Measurements from ENCODE around the gene LYRM1.

The LYRM1 gene

DNA sequence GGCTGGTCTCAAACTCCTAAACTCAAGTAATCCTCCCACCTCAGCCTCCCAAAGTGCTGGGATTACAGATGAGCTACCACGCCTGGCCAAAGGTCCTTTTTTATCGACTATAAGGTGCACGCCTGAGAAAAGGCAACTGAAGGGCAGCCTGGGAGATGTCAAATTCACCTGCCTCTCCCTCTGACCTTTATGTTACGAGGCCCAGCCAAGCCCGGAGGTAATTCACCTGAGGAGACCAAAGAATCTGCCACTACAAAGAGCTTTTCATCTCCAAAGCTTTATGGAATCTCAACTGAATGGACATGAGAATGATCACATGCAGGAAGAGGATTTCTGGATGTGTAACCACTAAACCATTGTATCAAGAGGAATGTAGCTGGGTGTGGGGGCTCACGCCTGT, 37.2 kb downstream of the LYRM1 start:
- Histone ChIP-seq H3K9ac (ENCODE audit: low read length) (no peak overlapping the region), H4K20me1 (ENCODE audit: low read depth, low read length) (no peaks in the 10 kb centered on the region), H3F3A (ENCODE audit: insufficient read depth) (no peaks in the 10 kb centered on the region), H3K4me2 (ENCODE audit: low read depth, low read length, poor library complexity, severe bottlenecking) (no peak overlapping the region), H3K27ac (ENCODE audit: low read depth, low read length) (no peak overlapping the region), H3K36me3 (ENCODE audit: low read length) (no peaks in the 10 kb centered on the region), H2AFZ (ENCODE audit: low read depth, low read length, severe bottlenecking) (no peak overlapping the region), H3K9me2 (replicated peaks; ENCODE audit: insufficient read depth, low read length) (no peaks in the 10 kb centered on the region), H3K4me3 (ENCODE audit: insufficient read depth, low read length, poor library complexity, severe bottlenecking) (no peak overlapping the region), H3K79me2 (ENCODE audit: insufficient read depth, low read length) (no peaks in the 10 kb centered on the region), H3K27me3 (ENCODE audit: low read length) (no peaks in the 10 kb centered on the region), H3K9me3 (ENCODE audit: insufficient read depth, low read length) (no peaks in the 10 kb centered on the region)
- TF ChIP-seq, protein P1, sequence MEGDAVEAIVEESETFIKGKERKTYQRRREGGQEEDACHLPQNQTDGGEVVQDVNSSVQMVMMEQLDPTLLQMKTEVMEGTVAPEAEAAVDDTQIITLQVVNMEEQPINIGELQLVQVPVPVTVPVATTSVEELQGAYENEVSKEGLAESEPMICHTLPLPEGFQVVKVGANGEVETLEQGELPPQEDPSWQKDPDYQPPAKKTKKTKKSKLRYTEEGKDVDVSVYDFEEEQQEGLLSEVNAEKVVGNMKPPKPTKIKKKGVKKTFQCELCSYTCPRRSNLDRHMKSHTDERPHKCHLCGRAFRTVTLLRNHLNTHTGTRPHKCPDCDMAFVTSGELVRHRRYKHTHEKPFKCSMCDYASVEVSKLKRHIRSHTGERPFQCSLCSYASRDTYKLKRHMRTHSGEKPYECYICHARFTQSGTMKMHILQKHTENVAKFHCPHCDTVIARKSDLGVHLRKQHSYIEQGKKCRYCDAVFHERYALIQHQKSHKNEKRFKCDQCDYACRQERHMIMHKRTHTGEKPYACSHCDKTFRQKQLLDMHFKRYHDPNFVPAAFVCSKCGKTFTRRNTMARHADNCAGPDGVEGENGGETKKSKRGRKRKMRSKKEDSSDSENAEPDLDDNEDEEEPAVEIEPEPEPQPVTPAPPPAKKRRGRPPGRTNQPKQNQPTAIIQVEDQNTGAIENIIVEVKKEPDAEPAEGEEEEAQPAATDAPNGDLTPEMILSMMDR (IDR thresholded peaks at IDR 0.05; ENCODE audit: insufficient read depth, low read length, poor library complexity, severe bottlenecking), result no peak
- no peak for TF ChIP-seq EZH2phosphoT487 (conservative IDR thresholded peaks at IDR 0.05; ENCODE audit: low read length)

DNA sequence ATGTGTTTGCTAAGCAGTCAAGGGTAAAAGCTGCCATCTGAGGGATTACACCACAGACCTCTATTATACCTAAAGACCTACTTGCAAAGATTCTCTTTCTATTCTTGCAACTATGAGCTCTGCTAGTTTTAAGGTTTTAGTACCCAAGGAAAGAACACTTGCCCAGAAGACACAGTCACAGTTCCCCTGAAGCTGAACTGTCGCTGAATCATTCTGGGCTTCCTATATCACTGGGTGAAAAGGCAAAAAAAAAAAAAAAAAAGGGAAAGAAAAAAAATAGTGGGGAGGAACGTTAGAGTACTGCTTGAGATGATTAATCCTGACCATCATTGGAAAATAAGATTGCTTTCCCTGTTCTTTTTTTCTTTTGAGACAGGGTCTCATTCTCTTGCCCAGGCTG, 37.9 kb downstream of the LYRM1 start:
- no peak overlapping the region for H3K9ac ChIP-seq (ENCODE audit: low read length)
- no peak overlapping the region for H2AFZ ChIP-seq (ENCODE audit: low read depth, low read length, severe bottlenecking)
- no peaks in the 10 kb centered on the region for H3K9me3 ChIP-seq (ENCODE audit: insufficient read depth, low read length)
- H3F3A ChIP-seq (ENCODE audit: insufficient read depth), result no peaks in the 10 kb centered on the region
- H3K4me3 ChIP-seq (ENCODE audit: insufficient read depth, low read length, poor library complexity, severe bottlenecking), result no peak overlapping the region
- TF ChIP-seq, protein P1 (IDR thresholded peaks at IDR 0.05; ENCODE audit: insufficient read depth, low read length, poor library complexity, severe bottlenecking), result no peak
- H3K4me2 ChIP-seq (ENCODE audit: low read depth, low read length, poor library complexity, severe bottlenecking), result no peak overlapping the region
- no peaks in the 10 kb centered on the region for H3K79me2 ChIP-seq (ENCODE audit: insufficient read depth, low read length)
- no peaks in the 10 kb centered on the region for H4K20me1 ChIP-seq (ENCODE audit: low read depth, low read length)
- H3K27me3 ChIP-seq (ENCODE audit: low read length), result no peaks in the 10 kb centered on the region
- no peaks in the 10 kb centered on the region for H3K36me3 ChIP-seq (ENCODE audit: low read length)
- H3K27ac ChIP-seq (ENCODE audit: low read depth, low read length), result no peak overlapping the region
- H3K9me2 ChIP-seq (replicated peaks; ENCODE audit: insufficient read depth, low read length), result no peaks in the 10 kb centered on the region

DNA sequence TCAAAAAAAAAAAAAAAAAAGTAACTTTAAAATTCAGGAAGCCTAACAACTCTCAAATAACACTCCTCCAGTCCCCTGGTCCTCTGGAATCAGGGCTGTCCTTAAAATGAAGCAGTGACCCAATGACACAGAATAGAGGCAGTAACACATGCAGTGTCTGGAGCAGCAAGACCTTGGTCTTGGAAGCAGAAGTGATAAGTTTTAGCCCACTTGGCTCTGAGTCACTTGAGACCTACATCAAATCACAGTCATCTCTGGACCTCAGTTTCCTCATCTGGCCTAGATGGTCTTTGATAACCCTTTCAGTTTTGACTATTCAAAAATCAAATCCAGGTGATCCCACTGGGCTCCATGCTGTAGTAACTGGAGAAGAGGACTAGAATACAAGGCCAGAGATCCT, 39.0 kb downstream of the LYRM1 start:
- Histone ChIP-seq H3K27ac (ENCODE audit: low read depth, low read length) (no peak overlapping the region), H2AFZ (ENCODE audit: low read depth, low read length, severe bottlenecking) (no peak overlapping the region), H3K4me3 (ENCODE audit: insufficient read depth, low read length, poor library complexity, severe bottlenecking) (no peak overlapping the region), H3K27me3 (ENCODE audit: low read length) (no peaks in the 10 kb centered on the region), H3K79me2 (ENCODE audit: insufficient read depth, low read length) (no peaks in the 10 kb centered on the region), H3K9me2 (replicated peaks; ENCODE audit: insufficient read depth, low read length) (no peaks in the 10 kb centered on the region), H4K20me1 (ENCODE audit: low read depth, low read length) (no peaks in the 10 kb centered on the region), H3F3A (ENCODE audit: insufficient read depth) (no peaks in the 10 kb centered on the region), H3K36me3 (ENCODE audit: low read length) (no peaks in the 10 kb centered on the region), H3K9me3 (ENCODE audit: insufficient read depth, low read length) (no peaks in the 10 kb centered on the region), H3K4me2 (ENCODE audit: low read depth, low read length, poor library complexity, severe bottlenecking) (no peak overlapping the region), H3K9ac (ENCODE audit: low read length) (no peak overlapping the region)
- TF ChIP-seq, protein P1 (IDR thresholded peaks at IDR 0.05; ENCODE audit: insufficient read depth, low read length, poor library complexity, severe bottlenecking), result no peak
- no peak for TF ChIP-seq EZH2phosphoT487 (conservative IDR thresholded peaks at IDR 0.05; ENCODE audit: low read length)
